ENCODE results near the gene TBC1D5. TPM values are rescaled to one million over a fixed set of nuclear protein-coding genes. Genes with fewer than 3 reads are reported as not detected.
A peak's percentile ranks its signal among the peaks of the same experiment; 100 is the strongest.

Gene TBC1D5
- total RNA-seq, 1 donor from 2014 or later = 32.1 TPM

- no peak for DNase-seq (ENCODE audit: low read depth)
- H3K4me3 ChIP-seq (ENCODE audit: low read depth, low read length) = no peak overlapping the region
- TF ChIP-seq CTCF (conservative IDR thresholded peaks at IDR 0.05; ENCODE audit: low read depth, low read length) = no peak
These were observed 428.3 kb downstream of the TBC1D5 start for GRCh38 chr3:17314171-17314570.

- TF ChIP-seq CTCF (conservative IDR thresholded peaks at IDR 0.05; ENCODE audit: low read depth, low read length) = no peak
- no peak for DNase-seq (ENCODE audit: low read depth)
- no peak overlapping the region for H3K4me3 ChIP-seq (ENCODE audit: low read depth, low read length)
These were observed 428.7 kb downstream of the TBC1D5 start for GRCh38 chr3:17313746-17314145.

- no peak for TF ChIP-seq CTCF (conservative IDR thresholded peaks at IDR 0.05; ENCODE audit: low read depth, low read length)
- no peak for DNase-seq (ENCODE audit: low read depth)
These were observed 431.4 kb downstream of the TBC1D5 start for GRCh38 chr3:17310983-17311382.

DNA sequence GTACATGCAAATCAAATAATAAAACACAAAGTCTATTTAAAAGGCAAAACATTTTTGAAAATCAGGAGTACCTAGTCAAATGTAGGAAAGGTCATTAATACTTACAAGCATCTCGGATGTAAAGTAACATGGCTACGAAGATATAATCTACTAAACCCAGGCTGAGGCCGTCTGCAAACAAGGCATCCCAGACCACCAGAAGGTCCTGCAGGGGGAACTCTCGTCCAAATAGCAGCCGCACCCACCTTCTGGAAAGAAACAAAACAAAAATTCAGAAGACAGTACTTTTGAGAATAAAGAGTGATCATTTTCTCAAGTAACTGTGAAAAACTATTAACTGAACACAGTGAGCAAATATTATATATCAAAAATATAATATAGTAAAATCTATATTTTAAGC, 434.5 kb downstream of the TBC1D5 start:
- H3K4me3 ChIP-seq (ENCODE audit: low read depth, low read length) = no peak overlapping the region
- DNase-seq (ENCODE audit: low read depth) = no peak
- no peak for TF ChIP-seq CTCF (conservative IDR thresholded peaks at IDR 0.05; ENCODE audit: low read depth, low read length)

More at GRCh38 chr3:17310983-17311382, 431.4 kb downstream of the TBC1D5 start:
- no peak overlapping the region for H3K4me3 ChIP-seq (ENCODE audit: low read depth, low read length)

DNA sequence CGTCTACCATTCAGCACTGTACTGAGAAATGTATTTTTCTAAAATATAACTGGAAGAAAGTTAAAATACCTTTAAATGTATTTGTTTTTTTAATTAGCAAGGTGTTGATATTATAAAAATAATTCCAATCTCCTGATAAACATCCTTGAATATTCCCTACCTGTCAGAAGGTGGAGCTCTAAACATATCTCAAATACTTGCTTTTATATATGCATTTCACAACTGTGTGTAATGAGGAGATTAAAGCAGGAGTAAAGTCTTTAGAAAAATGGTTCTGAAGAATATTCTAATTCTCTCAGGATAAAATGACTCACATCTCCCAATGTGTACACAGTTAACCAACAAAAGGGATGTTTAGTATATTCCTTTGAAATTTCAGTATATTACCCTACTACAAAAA, 434.9 kb downstream of the TBC1D5 start:
- TF ChIP-seq CTCF (conservative IDR thresholded peaks at IDR 0.05; ENCODE audit: low read depth, low read length) = peak; percentile 32
- DNase-seq (ENCODE audit: low read depth) = no peak
- no peak overlapping the region for H3K4me3 ChIP-seq (ENCODE audit: low read depth, low read length)

- DNase-seq (ENCODE audit: low read depth) = no peak
- TF ChIP-seq CTCF (conservative IDR thresholded peaks at IDR 0.05; ENCODE audit: low read depth, low read length) = no peak
- no peak overlapping the region for H3K4me3 ChIP-seq (ENCODE audit: low read depth, low read length)
These were observed 437.5 kb downstream of the TBC1D5 start for GRCh38 chr3:17304969-17305368.

DNA sequence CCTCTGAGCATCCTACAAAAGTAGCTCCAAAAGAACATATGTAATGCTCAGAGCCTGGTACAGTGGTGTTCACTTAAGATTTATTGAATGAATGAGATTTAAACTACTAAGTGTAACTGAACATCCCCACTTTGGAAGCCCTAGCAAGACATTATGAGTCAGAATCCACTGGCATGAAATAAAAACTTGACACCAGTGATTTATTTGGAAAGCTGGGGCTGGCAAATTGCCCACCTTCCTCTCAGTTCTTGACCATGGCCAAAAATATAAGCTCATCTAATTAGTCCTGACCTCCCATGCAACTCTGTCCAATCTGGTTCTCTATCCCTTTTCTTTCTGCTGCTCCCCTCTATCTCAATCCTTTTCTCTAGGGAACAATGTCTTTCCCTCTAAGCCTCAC, 439.7 kb downstream of the TBC1D5 start:
- H3K4me3 ChIP-seq (ENCODE audit: low read depth, low read length) = no peak overlapping the region
- no peak for DNase-seq (ENCODE audit: low read depth)
- no peak for TF ChIP-seq CTCF (conservative IDR thresholded peaks at IDR 0.05; ENCODE audit: low read depth, low read length)

Measured in epithelial cell of proximal tubule (primary cell).